C4-2B (cell line): ENCODE results near the gene LTBP2.

Experiments
- CTCF ChIP-seq: fragments of 450-650 bp; conservative IDR thresholded peaks from 2 replicates; pipeline ENCODE4 v1.5.1; 2017; ENCODE audit warnings: mild to moderate bottlenecking
- ZFX ChIP-seq: fragments of 450-650 bp; IDR thresholded peaks from 2 replicates; pipeline ENCODE4 v1.6.1; 2017

- TF ChIP-seq CTCF (no peak), ZFX (no peak)
Measured at GRCh38 chr14:74567219-74567618, 44.8 kb downstream of the LTBP2 start.
